ENCODE data around the gene CCDC142.

- TF ChIP-seq EZH2 (IDR thresholded peaks at IDR 0.05; ENCODE audit: low read depth, unreplicated experiment) (no peak), CTCF (conservative IDR thresholded peaks at IDR 0.05; ENCODE audit: low read depth in 2 of 2) (no peak), JUNB (IDR thresholded peaks at IDR 0.05; ENCODE audit: unreplicated experiment) (no peak), POLR2AphosphoS5 (IDR thresholded peaks at IDR 0.05; ENCODE audit: low read depth) (no peak), EZH2phosphoT487 (IDR thresholded peaks at IDR 0.05; ENCODE audit: unreplicated experiment) (no peak), NANOG (IDR thresholded peaks at IDR 0.05; ENCODE audit: borderline replicate concordance) (no peak), REST (IDR thresholded peaks at IDR 0.05; ENCODE audit: unreplicated experiment) (no peak), ZNF114 (CRISPR knock-in tag; IDR thresholded peaks at IDR 0.05) (no peak), CREB1 (CRISPR knock-in tag; IDR thresholded peaks at IDR 0.05; ENCODE audit: low read depth) (no peak), ZNF331 (CRISPR knock-in tag; IDR thresholded peaks at IDR 0.05; ENCODE audit: low read depth) (no peak), ETS1 (IDR thresholded peaks at IDR 0.05) (no peak)
Observed at GRCh38 chr2:74507926-74508520, 25.2 kb upstream of the CCDC142 start.

All from GM23338 (cell line).